CMK (cell line): ENCODE measurements around the gene PRLH.
"Not testable (repeated sequence)": the region's sequence is repeated elsewhere in the genome, so short reads cannot be mapped to it uniquely, and the experiment has no call there.

Experiments
- DNase-seq: peaks from one replicate; pipeline ENCODE4 v3.0.0-alpha.2; 2010; ENCODE audit warnings: low read depth

The PRLH gene

GRCh38 chr2:237602409-237602808 is 36.0 kb downstream of the PRLH start:
- no peak for DNase-seq

GRCh38 chr2:237603049-237603717 is 36.8 kb downstream of the PRLH start:
- no peak for DNase-seq

GRCh38 chr2:237603718-237604362 is 37.5 kb downstream of the PRLH start:
- no peak for DNase-seq

GRCh38 chr2:237604391-237604790 is 38.0 kb downstream of the PRLH start:
- no peak for DNase-seq

GRCh38 chr2:237604960-237605359 is 38.6 kb downstream of the PRLH start:
- no peak for DNase-seq

GRCh38 chr2:237606522-237606921 is 40.1 kb downstream of the PRLH start:
- not testable (repeated sequence) for DNase-seq

GRCh38 chr2:237612527-237613357 is 46.4 kb downstream of the PRLH start:
- no peak for DNase-seq

GRCh38 chr2:237613679-237614078 is 47.3 kb downstream of the PRLH start:
- no peak for DNase-seq

GRCh38 chr2:237614151-237614720 is 47.9 kb downstream of the PRLH start:
- DNase-seq, result no peak

GRCh38 chr2:237615631-237616249 is 49.4 kb downstream of the PRLH start:
- no peak for DNase-seq

GRCh38 chr2:237616373-237616733 is 50.0 kb downstream of the PRLH start:
- DNase-seq, result no peak
